ENCODE results near the gene POPDC3.

The POPDC3 gene

GRCh38 chr6:105151644-105152043 lies 28.2 kb downstream of the POPDC3 start:
- no peak for TF ChIP-seq CTCF (IDR thresholded peaks at IDR 0.05; ENCODE audit: low read depth, low read length)
- no peak for DNase-seq (ENCODE audit: extremely low read depth, low read depth)

GRCh38 chr6:105138141-105138540 lies 41.7 kb downstream of the POPDC3 start:
- DNase-seq (ENCODE audit: extremely low read depth, low read depth), result no peak
- TF ChIP-seq CTCF (IDR thresholded peaks at IDR 0.05; ENCODE audit: low read depth, low read length), result no peak

GRCh38 chr6:105137388-105137787 lies 42.4 kb downstream of the POPDC3 start:
- no peak for TF ChIP-seq CTCF (IDR thresholded peaks at IDR 0.05; ENCODE audit: low read depth, low read length)

GRCh38 chr6:105136431-105137350 lies 43.1 kb downstream of the POPDC3 start:
- DNase-seq (ENCODE audit: extremely low read depth, low read depth), result peak; percentile 14
- TF ChIP-seq CTCF (IDR thresholded peaks at IDR 0.05; ENCODE audit: low read depth, low read length), result peak; percentile 11

More at GRCh38 chr6:105137388-105137787, 42.4 kb downstream of the POPDC3 start:
- no peak for DNase-seq (ENCODE audit: extremely low read depth, low read depth)

GRCh38 chr6:105135907-105136430 lies 43.8 kb downstream of the POPDC3 start:
- TF ChIP-seq CTCF (IDR thresholded peaks at IDR 0.05; ENCODE audit: low read depth, low read length), result no peak
- DNase-seq (ENCODE audit: extremely low read depth, low read depth), result no peak

- peak; percentile 21; the same call in 1 of the 2 replicates for TF ChIP-seq CTCF (IDR thresholded peaks at IDR 0.05; ENCODE audit: low read depth, low read length)
- no peak for DNase-seq (ENCODE audit: extremely low read depth, low read depth)
Observed at GRCh38 chr6:105135056-105135455, 44.8 kb downstream of the POPDC3 start.

- no peak for DNase-seq (ENCODE audit: extremely low read depth, low read depth)
- TF ChIP-seq CTCF (IDR thresholded peaks at IDR 0.05; ENCODE audit: low read depth, low read length), result no peak
Observed at GRCh38 chr6:105122717-105123116, 57.1 kb downstream of the POPDC3 start.

Measured in AG09319 (cell line).